Gastrocnemius medialis (tissue), 4 donors: ENCODE data around the gene RNPEP. TPM values are rescaled to one million over a fixed set of nuclear protein-coding genes. Genes with fewer than 3 reads are reported as not detected.

Experiments
- ATAC-seq, 2 donors: fragments of 150-250 bp; one replicate each; pipeline ENCODE4 v1.9.1; 2016
- DNase-seq, 2 donors: peaks; one replicate each; pipeline ENCODE4 v3.0.0-alpha.2; 2019
- H3K27ac ChIP-seq, 4 donors: fragments of 200-600 bp; sonication (generic); 1 replicate in 1 of 4; 2 replicates in 3 of 4; pipeline ENCODE4 v1.5.1; 2016 to 2018; ENCODE audit warnings: mild to moderate bottlenecking in 2 of 4, moderate library complexity in 1 of 4
- H3K27me3 ChIP-seq, 3 donors: fragments of 200-600 bp; sonication (generic) in 2 of 3; 1 replicate in 1 of 3; 2 replicates in 2 of 3; pipeline versions ENCODE4 v1.5.1 to v1.6.0; 2016 to 2019; ENCODE audit warnings: mild to moderate bottlenecking in 1 of 3, moderate library complexity in 1 of 3
- H3K36me3 ChIP-seq, 2 donors: fragments of 200-600 bp; sonication (generic) in 1 of 2; one replicate each; pipeline ENCODE4 v1.5.1; 2017 to 2018
- H3K4me1 ChIP-seq, 2 donors: fragments of 200-600 bp; sonication (generic) in 1 of 2; one replicate each; pipeline ENCODE4 v1.5.1; 2016 to 2017; ENCODE audit warnings: mild to moderate bottlenecking in 2 of 2
- H3K4me3 ChIP-seq, 4 donors: fragments of 200-600 bp; sonication (generic) in 3 of 4; 1 replicate in 1 of 4; 2 replicates in 3 of 4; pipeline ENCODE4 v1.5.1; 2016 to 2019; ENCODE audit warnings: mild to moderate bottlenecking in 2 of 4
- H3K9me3 ChIP-seq, 3 donors: fragments of 200-600 bp; sonication (generic) in 2 of 3; 1 replicate in 1 of 3; 2 replicates in 2 of 3; pipeline ENCODE4 v1.5.1; 2016 to 2019
- POLR2A ChIP-seq, 2 donors: fragments of 450-650 bp; IDR thresholded peaks; one replicate each; pipeline ENCODE4 v1.6.1; 2017; ENCODE audit warnings: antibody characterized with exemption in 2 of 2, mild to moderate bottlenecking in 2 of 2, moderate library complexity in 2 of 2
- in situ Hi-C, 4 donors: fragments of 200-750 bp; cut with MboI; loops; one replicate each; pipeline versions ENCODE4 v1.15.0 to v1.8.0; 2017; ENCODE audit warnings: low sequenced_read_pairs in 4 of 4
- intact Hi-C: fragments of 100-400 bp; cut with DNase I; formaldehyde crosslinking; loops from one replicate; pipeline ENCODE4 v1.15.1; 2023; ENCODE audit warnings: low total_unique reads
- total RNA-seq, 4 donors: library from RNA; depleted of rRNA; stranded (reverse); fragments of >200 nt; gene quantifications; one replicate each; pipeline versions ENCODE4 v1.1.0 to v1.2.3, GENCODE V29; 2016
- TF ChIP-seq, protein P1 (sequence below), 5 experiments: fragments of 450-650 bp in 3 of 5; fragments of 200-600 bp in 2 of 5; sonication (generic) in 2 of 5; IDR thresholded peaks in 4 of 5; conservative IDR thresholded peaks in 1 of 5; 1 replicate in 4 of 5; 2 replicates in 1 of 5; pipeline ENCODE4 v1.5.1; 2016 to 2019; ENCODE audit warnings: antibody characterized with exemption in 5 of 5, mild to moderate bottlenecking in 3 of 5, moderate library complexity in 3 of 5

RNPEP gene
- total RNA-seq, 4 donors from 2014 or later = 11.1 to 24.9 (median 21.2) TPM

DNA sequence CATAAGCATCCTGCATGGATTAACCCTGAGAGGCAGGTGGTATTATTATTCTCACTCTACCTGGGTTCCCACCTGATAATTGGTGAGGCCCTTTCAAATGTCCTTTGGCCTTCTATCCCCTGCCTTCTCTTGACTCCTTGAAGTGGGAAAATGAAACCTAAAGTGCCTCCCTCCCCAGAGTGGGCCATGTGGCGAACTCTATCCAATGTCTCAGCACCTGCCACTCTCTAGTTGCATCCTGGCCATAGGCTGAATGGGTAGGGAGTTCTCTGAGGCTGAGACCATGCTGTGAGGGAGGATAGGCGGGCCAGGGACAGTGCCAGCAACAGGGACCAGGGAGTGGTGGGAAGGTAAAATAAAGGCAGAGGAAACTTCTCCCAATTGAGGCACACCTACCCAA is 63.3 kb downstream of the RNPEP start:
- Histone ChIP-seq H3K36me3 (no peaks in the 10 kb centered on the region), H3K4me1 (no peaks in the 10 kb centered on the region), H3K9me3 (no peaks in the 10 kb centered on the region), H3K27ac (no peak overlapping the region), H3K4me3 (no peak overlapping the region), H3K27me3 (no peaks in the 10 kb centered on the region)
- TF ChIP-seq, protein P1, sequence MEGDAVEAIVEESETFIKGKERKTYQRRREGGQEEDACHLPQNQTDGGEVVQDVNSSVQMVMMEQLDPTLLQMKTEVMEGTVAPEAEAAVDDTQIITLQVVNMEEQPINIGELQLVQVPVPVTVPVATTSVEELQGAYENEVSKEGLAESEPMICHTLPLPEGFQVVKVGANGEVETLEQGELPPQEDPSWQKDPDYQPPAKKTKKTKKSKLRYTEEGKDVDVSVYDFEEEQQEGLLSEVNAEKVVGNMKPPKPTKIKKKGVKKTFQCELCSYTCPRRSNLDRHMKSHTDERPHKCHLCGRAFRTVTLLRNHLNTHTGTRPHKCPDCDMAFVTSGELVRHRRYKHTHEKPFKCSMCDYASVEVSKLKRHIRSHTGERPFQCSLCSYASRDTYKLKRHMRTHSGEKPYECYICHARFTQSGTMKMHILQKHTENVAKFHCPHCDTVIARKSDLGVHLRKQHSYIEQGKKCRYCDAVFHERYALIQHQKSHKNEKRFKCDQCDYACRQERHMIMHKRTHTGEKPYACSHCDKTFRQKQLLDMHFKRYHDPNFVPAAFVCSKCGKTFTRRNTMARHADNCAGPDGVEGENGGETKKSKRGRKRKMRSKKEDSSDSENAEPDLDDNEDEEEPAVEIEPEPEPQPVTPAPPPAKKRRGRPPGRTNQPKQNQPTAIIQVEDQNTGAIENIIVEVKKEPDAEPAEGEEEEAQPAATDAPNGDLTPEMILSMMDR (IDR thresholded peaks at IDR 0.05 in 4 of 5, conservative IDR thresholded peaks at IDR 0.05 in 1 of 5) = no peak
- TF ChIP-seq POLR2A (IDR thresholded peaks at IDR 0.05) = no peak
- intact Hi-C loops = no loop called here
- ATAC-seq (no peak), DNase-seq (no peak)
- in situ Hi-C loops = no loop called here

DNA sequence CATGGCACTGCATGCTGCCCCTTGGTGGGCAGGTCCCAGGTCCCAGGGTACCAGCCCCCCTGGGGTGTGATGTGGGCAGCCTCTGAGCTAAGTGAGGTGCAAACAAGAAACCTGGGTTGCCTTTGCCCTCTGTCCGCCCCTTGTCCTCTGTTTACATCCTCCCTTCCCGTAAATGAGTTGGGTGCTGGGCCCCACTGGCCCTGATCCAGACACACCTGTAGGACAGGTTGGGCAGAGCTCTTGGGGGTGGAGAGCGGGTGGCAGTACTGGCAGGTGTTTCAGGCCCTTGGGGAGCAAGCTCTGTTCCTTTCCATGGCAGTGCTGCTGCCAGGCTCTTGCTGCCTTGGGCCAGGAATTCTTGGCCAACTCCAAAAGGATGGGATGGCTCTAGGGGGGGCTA is 63.8 kb downstream of the RNPEP start:
- in situ Hi-C loops = no loop called here
- no peaks in the 10 kb centered on the region for H3K4me1 ChIP-seq
- ATAC-seq = no peak
- H3K9me3 ChIP-seq = no peaks in the 10 kb centered on the region
- H3K27ac ChIP-seq = no peak overlapping the region
- TF ChIP-seq, protein P1 (IDR thresholded peaks at IDR 0.05 in 4 of 5, conservative IDR thresholded peaks at IDR 0.05 in 1 of 5) = no peak
- TF ChIP-seq POLR2A (IDR thresholded peaks at IDR 0.05) = no peak
- intact Hi-C loops = no loop called here
- no peak for DNase-seq
- H3K36me3 ChIP-seq = no peaks in the 10 kb centered on the region
- no peaks in the 10 kb centered on the region for H3K27me3 ChIP-seq
- H3K4me3 ChIP-seq = no peak overlapping the region

DNA sequence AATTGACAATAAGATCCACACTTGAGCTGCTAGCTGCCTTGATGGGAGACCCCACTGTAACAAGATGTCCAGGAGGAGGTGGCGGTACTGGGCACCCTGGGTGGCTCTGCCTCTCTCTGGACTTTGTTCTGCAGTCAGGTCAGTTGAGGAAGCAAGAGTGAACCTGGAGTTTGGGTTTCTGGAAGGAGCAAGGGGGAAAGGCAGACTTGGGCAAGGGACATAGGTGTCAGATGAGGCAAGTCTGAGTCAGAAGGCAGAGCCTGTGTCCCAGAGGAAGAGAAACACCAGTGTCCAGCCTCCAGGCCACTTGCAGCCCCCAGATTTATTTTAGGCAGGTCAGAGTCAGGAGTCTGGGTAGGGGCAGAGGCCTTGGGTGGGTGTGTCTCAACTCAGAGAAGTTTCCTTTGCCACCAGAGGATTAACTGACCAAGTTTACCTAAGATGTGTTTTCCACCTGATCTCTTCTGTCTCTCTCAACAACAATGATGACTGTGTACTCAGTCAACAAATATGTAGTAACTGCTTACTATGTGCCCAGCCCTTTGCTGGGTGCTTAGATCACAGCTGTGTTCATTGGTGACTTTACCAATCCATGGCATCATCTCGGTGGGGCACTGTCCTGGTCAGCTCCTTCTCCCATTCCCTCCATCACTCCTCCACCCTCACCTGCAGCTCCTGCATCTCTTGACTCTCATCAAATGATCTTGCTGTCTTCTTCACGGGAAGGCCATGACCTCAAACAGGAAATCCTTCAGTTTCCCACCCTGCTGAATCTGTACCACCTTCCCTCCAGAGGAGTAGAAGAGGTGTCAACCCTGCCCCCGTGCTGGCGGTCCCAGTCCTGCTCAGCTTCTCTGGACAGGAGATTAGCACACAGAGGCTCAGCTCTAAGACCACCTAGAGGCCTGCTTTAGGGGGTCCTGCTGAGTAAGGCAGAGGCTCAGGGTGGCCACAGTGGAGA is 64.6 kb downstream of the RNPEP start:
- TF ChIP-seq, protein P1 (IDR thresholded peaks at IDR 0.05 in 4 of 5, conservative IDR thresholded peaks at IDR 0.05 in 1 of 5) = no peak
- no peak for TF ChIP-seq POLR2A (IDR thresholded peaks at IDR 0.05)
- intact Hi-C loops = no loop called here
- DNase-seq (no peak), ATAC-seq (no peak)
- Histone ChIP-seq H3K27me3 (no peaks in the 10 kb centered on the region), H3K4me3 (no peak overlapping the region), H3K9me3 (no peaks in the 10 kb centered on the region), H3K4me1 (no peaks in the 10 kb centered on the region), H3K36me3 (no peaks in the 10 kb centered on the region), H3K27ac (no peak overlapping the region)
- in situ Hi-C loops = no loop called here

DNA sequence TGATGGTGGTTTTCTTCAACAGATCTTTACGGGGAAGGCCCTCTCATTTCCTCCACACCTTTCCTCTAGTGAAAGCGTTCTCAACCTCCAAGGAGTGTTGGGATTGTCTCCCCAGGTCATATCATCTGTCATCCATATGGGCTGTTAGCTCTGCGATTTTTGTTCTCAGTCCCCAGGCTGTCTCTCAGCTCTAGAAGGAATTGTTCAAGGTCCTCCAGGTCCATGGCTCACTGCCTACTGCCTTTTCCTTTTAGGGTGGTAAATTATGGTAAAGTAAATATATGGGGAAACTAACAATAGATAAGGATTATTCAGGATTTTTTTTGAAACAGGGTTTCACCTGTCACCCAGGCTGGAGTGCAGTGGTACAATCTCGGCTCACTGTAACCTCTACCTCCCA is 65.5 kb downstream of the RNPEP start:
- Histone ChIP-seq H3K4me3 (no peak overlapping the region), H3K9me3 (no peaks in the 10 kb centered on the region), H3K27ac (no peak overlapping the region), H3K4me1 (no peaks in the 10 kb centered on the region), H3K36me3 (no peaks in the 10 kb centered on the region), H3K27me3 (no peaks in the 10 kb centered on the region)
- no peak for ATAC-seq
- intact Hi-C loops (no loop called here), in situ Hi-C loops (no loop called here)
- DNase-seq = no peak
- TF ChIP-seq, protein P1 (IDR thresholded peaks at IDR 0.05 in 4 of 5, conservative IDR thresholded peaks at IDR 0.05 in 1 of 5) = no peak
- no peak for TF ChIP-seq POLR2A (IDR thresholded peaks at IDR 0.05)
